GM21528 (cell line): ENCODE measurements around the gene WHAMM.

ENCODE experiments used
- ATAC-seq: cut with Tn5 transposase; IDR thresholded peaks from one replicate; pipeline ENCODE4 v1.9.1; 2021; ENCODE audit warnings: mild to moderate bottlenecking, moderate library complexity; ENCODE audit not compliant: unreplicated experiment, low FRiP score

Gene WHAMM

DNA sequence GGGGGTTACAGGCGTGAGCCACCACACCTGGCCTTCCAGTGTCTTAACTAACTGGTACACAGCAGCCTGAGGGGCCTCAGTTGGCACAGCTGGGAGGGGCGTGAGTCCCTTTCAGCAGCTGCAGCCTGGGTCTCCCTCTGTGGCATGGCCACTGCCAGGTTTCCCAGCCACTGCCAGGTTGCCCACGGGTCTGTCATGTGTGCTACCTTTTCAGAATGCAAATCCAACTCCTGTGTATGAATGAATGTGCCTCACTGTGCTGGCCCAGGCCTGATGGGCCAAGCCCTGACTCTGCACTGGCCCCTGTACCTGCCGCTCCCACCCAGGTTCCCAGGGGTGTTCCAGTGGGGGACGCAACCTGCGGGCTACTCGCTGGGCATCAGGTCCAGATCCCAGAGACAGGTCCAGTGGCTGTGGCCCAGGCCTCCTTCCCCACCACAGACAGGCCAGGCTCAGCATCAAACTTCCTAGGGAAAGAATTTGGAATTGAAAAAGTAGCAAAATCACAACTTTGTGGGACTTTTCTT, 26.0 kb downstream of the WHAMM start:
- no peak for ATAC-seq

DNA sequence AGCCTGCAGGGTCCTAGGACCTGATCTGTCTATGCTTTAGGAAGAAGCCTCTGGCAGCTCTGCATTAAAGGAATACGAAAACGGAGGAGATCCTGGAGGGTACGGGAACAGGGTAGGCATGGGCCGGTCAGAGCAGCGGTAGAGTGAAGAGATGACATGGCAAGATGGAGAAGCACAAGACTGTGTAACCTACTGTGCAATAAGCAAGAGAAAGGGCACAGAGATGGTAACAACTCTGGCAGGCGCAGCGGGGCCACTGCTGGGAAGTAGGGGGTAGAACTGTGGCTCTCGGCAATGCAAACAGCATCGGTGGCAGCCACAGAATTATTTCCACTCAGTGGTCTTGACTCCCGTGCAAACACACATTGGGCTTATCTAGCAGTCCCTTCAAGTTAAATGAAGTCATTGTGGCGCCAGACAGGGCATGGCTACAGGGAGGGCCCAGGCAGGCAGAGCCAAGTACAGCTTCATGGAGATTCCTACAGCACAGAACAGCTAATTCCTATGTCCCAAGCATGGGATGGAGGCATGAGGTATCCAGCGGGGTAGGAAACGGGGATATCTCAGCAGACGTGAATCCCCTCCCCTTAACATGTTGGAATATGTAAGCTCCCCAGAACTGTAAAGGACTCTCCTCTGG, 28.8 kb downstream of the WHAMM start:
- no peak for ATAC-seq

DNA sequence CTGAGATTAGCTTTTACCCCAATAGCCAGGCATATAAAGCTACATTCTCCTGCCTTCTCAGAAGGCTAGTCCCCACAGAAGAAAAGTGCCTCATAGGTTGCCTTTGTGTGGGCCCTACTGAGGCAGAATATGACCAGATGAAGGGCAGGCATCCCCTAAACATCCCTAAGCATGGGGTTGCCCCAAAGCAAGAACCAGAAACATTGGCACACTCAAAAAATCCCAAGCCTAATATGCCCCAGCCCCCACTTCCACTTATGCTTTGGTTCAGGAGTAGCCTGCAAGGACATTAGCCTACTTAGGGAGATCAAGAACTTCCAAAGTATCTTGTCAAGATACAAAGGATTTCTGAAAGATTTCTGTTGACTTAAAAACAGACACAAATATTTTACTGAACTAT, 29.7 kb downstream of the WHAMM start:
- no peak for ATAC-seq

DNA sequence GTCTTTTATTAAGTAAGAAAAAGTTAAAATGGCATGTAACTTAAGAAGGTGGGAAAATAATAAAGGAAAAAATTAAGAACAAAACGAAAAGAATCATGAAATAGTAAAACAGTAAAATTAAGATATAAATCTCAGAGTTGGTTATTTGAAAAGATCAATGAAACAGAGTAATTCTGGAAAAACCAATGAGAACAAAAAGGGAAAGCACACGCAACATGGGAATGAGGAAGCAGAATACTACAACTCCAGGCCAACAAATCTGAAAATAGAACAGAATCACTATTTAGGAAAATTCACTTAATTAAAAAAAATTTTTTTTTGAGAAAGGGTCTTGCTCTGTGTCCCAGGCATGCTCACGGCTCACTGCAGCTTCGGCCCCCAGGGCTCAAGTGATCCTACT, 30.7 kb downstream of the WHAMM start:
- no peak for ATAC-seq

DNA sequence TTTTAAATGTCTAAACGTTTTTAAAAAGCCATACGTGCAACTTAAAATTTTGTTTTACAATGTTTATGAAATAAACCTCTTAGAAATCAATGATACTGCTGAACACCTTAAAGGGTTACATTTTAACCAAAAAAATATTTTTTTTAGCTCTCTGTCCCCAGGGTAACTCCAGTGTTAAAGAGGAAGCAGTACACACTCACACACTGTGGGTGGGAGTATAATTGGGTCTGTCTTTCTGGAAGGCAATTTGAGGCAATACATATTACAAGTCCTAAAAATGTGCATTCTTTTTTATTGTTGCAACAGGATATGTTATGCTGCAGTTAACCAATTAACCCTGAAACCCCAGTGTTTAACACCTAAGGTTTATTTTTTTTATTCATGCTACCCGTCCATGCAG, 34.1 kb downstream of the WHAMM start:
- ATAC-seq, result no peak

DNA sequence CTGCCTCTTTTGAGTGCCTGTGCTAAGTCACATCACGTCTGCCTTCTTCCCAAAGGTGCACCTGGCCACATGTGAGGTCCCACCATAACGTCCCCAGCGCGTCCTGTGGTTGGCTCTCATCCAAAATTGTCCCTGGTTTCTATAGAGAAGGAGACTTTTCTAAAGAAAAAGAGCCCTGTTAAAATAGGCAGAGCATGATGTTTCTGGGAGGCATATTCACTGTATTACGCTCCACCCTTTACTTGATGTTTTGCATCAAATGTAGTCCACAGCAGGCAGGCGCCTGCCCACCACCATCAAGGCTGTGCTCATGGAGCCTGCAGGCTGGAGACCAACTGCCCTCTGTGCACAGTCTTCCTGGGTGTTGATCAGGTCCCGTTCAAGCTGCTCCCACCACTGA, 36.3 kb downstream of the WHAMM start:
- ATAC-seq, result no peak

DNA sequence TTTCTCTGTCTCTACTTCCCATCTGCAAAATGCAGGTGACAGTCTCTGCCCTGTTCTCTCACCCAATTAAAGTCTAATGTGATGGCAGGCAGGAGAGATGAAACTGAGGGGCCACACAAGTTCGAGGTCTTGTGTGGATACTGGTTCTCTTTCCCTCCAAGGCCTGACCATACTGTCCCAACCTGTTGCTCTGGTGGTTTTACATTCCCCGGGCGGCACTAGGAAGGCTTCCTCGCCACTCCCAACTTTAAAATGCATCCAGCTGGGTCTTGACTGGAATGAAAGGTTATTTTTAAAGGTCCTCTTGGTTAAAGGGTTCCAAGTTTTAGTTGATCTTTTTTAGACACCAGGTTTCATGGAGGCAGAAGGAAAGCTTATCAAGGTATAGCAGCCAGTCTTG, 37.2 kb downstream of the WHAMM start:
- no peak for ATAC-seq

DNA sequence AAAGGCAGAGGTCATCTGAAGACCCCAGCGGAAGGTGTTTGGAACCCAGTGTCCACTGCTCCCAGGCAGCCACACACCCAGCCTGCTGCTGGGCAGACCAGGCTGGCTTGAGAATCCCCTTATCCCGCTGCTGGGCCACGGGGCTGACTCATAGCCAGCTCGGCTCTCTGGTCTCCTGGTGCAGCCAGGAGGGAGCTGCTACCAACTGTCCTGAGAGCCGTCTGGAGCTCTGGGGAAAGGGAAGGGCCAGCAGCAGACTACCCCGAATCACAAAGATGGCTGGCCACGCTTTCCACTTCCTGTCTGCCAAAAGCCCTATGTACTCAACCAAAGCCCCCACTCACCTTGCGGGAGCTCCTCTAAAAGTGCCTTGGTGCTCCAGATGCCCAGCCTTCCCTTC, 38.3 kb downstream of the WHAMM start:
- ATAC-seq, result no peak

DNA sequence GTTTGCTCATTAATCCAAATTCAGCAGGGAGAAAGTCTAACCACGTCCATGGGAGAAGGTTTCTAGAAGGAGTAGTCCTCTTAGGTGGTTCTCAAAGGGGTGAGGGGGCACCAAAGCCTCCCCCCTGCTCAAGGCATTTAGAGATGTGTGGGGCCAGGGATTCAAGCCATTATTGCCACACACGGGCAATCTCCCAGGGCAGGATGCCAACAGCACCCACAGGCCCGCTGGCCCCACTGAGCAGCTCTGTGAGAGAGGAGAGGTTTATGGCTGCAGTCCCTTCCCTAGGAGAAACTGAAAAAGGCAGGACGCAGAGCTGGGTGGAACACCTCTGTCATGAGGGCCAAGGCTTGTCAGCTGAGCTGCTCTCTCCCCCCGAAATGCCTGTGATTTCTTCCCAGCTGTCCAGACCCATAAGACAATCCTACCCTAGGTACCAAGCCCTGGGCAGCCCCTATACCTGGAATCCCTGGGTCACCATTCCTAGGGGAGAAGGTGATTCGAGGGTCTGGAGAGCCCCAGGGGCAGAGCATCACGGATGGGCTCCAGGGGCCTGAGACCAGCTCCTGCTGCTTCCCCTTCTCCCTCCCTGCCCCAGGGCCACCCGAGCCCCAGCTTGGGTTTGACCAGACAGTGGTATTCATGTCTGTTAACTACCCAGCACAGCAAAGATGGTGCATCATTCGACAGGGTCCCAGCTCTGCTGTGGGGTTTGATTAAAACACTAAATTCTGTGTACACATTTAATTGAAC, 39.0 kb downstream of the WHAMM start:
- no peak for ATAC-seq

DNA sequence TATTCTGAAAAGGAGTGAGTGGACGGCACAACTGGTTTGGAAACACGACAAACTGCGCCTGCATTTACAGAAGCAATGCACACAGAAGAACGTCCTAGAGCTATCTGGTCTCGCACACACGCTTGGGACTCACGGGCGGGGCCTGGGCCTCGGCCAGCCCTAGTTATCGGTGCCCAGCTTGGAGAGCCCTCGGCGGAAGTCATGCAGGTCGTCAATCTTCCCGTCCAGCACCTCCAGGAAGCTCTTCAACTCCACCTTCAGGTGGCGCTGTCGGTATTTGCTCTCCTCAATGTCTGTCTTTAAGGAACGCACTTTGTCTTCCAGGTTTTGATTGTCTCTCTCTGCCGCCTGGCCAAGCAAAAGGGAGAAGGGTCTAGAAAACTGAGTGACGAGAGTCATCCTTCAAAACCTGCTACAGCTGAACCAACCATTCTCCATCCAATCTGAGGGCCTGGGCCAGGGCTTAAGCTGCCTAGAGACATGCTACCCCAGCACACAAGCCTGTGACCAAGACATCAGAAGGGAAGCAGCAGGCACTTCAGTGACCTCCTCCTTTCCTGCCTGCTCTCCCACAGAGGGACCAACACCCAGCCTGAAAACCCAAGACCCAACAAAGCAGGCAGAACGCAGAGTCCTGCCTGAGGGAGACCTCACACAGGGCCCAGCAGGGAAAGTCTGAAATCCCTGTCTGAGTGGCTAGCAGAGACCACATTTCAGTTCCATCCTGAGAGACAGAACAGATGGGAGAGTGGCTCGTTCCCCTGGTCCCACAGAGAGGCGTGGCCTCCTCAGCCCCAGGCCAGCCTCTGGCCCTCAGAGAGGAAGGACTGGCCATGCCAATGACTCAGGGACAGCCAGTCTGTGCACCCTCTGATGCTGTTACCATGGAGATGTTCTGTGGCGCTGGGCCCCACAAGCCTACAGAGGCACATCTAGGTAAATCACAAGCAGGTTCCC, 40.4 kb downstream of the WHAMM start:
- no peak for ATAC-seq

DNA sequence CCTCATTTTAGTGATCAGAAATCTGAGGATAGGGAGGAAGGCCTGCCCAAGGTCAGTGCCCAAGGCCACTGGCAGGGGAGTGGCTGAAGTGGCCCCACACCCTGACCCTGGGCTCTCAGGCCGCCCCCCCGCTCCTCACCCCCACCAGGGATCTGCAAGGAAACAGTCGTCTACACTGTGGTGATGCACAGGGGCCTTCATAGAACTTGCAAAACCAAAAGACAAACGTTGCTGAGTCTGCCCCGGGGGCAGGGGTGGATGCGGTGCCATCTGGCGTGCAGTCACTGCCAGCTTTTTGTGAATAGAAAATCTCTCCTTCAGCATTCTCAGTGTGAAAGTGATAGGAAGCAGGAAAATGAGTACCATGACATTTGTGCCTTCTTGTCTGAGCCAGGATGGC, 41.3 kb downstream of the WHAMM start:
- ATAC-seq, result no peak

DNA sequence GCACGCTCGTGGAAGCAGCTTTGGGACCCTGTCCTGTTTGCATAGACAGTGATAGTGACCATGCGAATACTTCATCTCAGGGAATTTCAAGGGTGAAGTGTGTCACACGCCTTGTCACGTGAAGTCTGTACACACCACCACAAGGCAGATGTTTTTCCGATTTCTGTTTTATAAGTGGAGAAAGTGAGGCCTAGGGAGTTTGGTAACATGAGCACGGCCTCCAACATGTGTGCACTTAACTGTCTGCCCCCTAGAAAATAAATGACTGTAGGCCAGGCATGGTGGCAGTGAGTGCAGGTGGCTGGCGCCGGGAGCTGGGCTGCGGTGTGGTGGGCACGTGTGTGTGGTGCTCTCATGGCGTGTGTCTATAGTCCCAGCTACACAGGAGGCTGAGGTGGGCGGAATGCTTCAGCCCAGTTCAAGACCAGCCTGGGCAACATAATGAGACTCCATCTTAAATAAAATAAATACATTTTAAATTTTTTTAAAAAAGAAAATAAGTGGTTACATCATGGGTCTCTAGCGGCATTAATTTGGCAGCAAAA, 42.0 kb downstream of the WHAMM start:
- ATAC-seq, result no peak

DNA sequence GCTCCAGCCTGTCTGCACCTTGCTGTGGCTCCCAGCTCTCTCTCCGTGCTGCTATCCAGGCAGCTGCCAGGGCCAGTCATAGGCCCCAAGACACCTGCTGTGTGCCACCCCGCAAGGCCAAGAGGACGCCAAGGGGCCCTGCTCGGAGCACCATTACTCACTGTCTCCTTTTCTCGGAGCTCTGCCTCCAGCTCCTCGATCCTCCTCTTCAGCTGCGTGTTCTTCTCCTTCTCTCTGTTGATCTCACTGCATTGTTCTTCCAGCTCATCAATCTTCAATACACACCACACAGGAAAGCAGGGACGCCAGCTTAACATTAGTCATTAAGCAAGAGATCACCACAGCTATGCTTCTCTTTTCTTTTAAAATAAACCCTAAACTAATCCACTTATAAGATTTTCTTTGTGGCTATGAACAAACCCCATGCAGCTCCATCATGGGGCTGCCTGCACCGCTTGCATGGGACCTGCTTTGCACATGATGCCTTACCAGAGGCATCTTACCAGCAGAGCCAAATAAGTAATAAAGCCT, 42.6 kb downstream of the WHAMM start:
- ATAC-seq, result no peak

DNA sequence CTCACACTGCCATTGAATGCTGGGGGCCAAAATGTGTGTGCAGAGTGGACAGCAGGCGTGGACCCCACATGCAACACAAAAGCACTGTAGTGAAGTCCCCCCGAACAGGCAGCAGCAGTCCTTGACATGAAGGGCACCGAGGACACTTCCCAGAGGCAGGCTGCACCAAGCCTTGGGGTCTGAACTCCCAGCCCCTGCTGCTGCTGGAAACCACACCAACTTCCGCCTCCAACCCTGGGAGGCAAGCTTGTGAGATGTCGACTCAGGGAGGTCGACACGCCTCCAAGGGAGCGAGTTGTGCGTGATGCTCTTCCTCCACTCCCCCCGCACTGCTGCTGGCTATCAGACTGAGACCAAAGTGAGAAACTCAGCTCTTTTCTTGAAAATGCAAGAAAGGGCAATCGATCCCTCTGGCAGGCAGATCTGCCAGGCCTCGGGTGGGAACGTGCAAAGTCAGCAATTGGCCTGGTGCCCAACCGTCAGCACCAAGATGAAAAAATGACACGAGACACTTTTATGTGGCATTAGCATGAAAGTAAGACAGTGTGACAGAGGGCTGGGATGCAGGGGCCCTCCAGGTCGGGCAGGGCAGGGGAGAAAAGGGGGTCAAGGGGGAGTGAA, 43.6 kb downstream of the WHAMM start:
- no peak for ATAC-seq

DNA sequence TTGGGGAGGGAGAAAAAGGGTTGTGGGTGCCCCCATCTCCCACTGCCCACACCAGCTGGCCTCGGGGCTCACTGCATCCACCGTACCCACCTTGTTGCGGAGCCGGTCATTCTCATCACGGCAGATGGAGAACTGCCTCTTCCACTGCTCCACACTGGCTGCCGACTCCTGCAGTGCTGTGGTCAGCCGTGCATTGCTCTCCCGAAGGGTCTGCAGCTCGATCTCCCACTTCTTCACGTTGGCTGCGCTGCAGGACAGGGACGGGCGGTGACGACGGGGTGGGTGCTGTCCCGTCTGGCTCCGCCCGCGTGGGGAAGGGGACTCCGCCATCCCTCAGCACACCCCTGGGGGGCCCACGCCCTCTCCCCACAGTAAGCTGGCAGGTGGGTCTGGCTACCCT, 45.1 kb downstream of the WHAMM start:
- ATAC-seq, result no peak

DNA sequence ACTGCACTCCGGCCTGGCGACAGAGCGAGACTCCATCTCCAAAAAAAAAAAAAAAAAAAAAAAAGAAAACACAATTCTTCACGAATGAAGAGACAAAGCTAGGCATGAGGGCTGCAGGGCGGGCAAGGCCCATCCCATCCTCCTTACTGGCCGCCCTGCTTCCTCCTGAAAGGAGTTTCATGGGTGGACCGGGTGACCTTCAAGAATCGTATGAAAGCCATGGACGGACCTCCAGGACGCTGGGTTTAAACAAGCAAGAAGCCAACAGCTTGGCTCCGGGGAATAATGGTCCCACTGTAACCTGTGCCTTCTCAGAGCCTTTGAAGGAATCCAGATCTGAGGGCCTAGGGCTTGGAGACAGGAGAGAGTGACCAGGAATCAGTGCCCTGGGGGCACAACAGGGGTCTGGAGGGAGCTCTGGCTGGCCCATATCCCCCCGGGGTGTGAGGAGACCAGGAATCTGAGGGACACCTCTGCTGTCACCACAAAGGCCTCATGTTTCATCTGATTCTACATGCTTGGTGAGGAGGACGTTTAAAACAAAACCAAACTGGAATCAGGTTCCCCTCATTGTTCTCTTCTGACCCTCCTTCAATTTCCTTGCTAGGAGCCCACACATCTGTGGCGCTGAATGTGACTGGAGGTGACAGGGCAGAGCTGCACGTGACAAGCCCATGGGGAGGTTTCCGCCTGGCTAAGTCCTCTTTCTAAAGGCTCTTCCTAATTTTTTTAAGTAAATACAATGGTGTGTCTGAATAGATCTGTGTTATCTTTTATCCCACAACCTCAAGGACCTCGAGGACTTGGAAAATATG, 46.1 kb downstream of the WHAMM start:
- no peak for ATAC-seq

DNA sequence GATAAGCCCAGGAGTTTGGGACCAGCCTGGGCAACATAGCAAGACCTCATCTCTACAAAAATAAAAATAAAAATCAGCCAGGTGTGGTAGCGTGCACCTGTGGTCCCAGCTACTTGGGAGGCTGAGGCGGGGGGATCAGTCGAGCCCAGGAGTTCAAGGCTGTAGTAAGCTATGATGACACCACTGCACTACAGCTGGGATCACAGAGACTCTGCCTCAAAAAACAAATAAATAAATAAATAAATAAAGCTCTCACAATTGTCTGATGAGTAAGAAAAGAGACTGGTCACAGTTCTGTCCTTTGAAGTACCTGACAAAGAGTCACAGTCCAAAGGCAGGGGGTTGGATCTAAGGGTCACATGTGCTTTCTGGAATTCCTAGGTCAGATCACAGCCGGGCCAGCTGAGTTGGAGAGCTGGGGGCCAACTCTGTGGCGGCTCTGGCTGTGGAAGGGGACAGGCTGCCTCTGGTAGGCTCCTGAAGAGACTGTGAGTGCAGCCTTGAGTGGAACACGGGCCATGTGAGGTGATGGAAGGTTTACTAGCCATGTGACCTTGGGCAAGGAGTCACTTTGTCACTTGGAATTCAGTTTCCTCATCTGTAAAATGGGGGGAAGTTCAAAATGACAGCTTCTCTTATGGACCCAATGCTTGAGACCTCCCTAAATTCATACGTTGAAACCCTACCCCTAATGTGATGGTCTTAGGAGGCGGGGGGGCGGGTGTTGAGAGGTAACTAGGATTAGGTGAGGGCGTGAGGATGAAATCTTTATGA, 47.2 kb downstream of the WHAMM start:
- no peak for ATAC-seq

DNA sequence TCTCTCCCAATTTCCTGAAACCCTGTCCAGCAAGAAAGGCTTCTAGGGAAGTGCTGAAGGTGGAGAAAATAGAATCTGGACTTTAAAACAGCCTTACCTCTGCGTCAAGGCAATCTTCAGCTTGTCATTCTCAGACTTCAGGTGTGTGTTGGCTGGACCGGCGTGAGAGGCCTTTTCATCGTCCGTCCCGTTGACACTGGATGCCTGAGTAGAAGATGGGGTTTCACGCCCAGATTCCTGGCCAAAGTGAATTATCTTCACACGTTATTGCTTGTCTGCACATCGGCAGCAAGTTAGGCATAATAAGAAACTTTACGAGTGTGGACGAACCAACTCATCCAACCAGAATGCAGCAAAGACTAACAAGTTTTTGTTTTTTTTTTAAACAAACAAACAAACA, 49.5 kb downstream of the WHAMM start:
- ATAC-seq, result no peak

DNA sequence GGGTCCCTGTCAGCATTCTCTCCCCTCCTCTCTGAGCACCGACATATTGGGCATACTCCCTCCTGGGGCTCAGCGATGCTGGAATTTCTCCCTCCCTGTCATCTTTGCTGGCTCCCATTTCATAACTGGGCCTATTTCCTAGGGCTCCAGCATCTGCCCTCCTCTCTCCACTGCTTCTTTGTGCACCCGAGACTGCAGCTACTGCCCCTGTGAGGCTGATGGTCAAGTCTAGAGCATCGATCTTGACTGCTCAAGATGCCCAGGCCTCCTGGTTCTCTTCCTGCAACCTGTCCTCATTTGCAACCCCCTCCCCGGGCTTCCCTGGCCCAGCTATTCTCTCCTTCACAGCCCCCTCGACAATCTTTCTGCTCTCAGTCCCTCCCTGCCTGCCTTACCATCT, 53.5 kb downstream of the WHAMM start:
- ATAC-seq, result no peak
